HFFc6 (cell line): ENCODE results near the gene PDPK1. TPM values are rescaled to one million over a fixed set of nuclear protein-coding genes. Genes with fewer than 3 reads are reported as not detected.
A peak's percentile ranks its signal among the peaks of the same experiment; 100 is the strongest.

Experiments
- DNase-seq: peaks from one replicate; pipeline ENCODE4 v3.0.0-alpha.2; 2018
- H3K27ac Mint-ChIP-seq: 2 replicates; pipeline ENCODE4 v1.8.0; 2020; ENCODE audit warnings: mild to moderate bottlenecking, mixed read lengths
- H3K27me3 Mint-ChIP-seq: 2 replicates; pipeline ENCODE4 v1.8.0; 2021; ENCODE audit warnings: mild to moderate bottlenecking, moderate library complexity, mixed read lengths; ENCODE audit not compliant: insufficient read depth
- H3K36me3 Mint-ChIP-seq: 2 replicates; pipeline ENCODE4 v1.8.0; 2021; ENCODE audit warnings: low read depth, mixed read lengths
- H3K4me1 Mint-ChIP-seq: 2 replicates; pipeline ENCODE4 v1.8.0; 2020; ENCODE audit warnings: low read depth, mixed read lengths
- H3K4me3 Mint-ChIP-seq: 2 replicates; pipeline ENCODE4 v1.8.0; 2020; ENCODE audit warnings: mild to moderate bottlenecking, moderate library complexity, mixed read lengths
- H3K9me3 Mint-ChIP-seq: 2 replicates; pipeline ENCODE4 v1.8.0; 2020; ENCODE audit warnings: mild to moderate bottlenecking, mixed read lengths
- CTCF ChIP-seq: fragments of 200-600 bp; sonication (generic); IDR thresholded peaks from 2 replicates; pipeline ENCODE4 v1.5.0; 2021; ENCODE audit warnings: antibody characterized with exemption, mild to moderate bottlenecking
- total RNA-seq, 6 experiments: library from RNA; stranded (reverse); fragmentation: NEBNext Ultra II Directional; extraction: Animal tissue kit (Norgen Biotek cat#: 25700); gene quantifications; 2 replicates in 1 of 6; 3 replicates in 5 of 6; pipeline ENCODE4 v1.2.3, GENCODE V29; 2021

Gene PDPK1
- total RNA-seq, 6 experiments from 2014 or later = 34.2 to 43.8 (median 37.0) TPM

DNA sequence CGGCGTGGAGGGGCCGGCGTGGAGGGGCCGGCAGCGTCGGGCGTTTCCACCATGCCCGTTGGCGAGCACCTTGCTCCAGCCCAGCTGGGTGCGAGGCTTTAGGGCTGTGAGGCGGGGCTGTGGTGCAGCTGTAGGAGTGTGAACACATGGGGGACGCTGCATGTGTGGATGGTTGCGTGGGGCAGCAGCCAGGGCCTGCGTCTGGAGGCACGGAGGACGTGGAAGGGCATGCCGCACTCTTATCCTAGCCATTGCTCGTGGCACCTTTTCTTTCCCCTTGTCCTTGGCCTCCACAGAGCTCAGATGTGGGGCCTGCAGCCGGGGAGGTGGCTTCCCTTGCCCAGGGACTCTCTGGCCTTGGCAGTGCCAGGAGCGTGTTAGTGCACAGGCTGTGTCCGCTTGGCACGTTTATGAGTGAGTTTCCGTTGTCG, 47.8 kb downstream of the PDPK1 start:
- no peaks in the 10 kb centered on the region for H3K4me1 Mint-ChIP-seq
- no peaks in the 10 kb centered on the region for H3K9me3 Mint-ChIP-seq
- no peak overlapping the region for H3K4me3 Mint-ChIP-seq
- H3K27ac Mint-ChIP-seq = no peak overlapping the region
- TF ChIP-seq CTCF = no peak
- H3K36me3 Mint-ChIP-seq = peaks cover 11% of the 10 kb centered on the region
- no peak for DNase-seq
- no peaks in the 10 kb centered on the region; the same call in none of the 2 replicates for H3K27me3 Mint-ChIP-seq

- H3K27me3 Mint-ChIP-seq = no peaks in the 10 kb centered on the region; the same call in none of the 2 replicates
- no peaks in the 10 kb centered on the region for H3K4me1 Mint-ChIP-seq
- H3K4me3 Mint-ChIP-seq = no peak overlapping the region
- no peak for DNase-seq
- H3K27ac Mint-ChIP-seq = no peak overlapping the region
- peak; percentile 54; the same call in 1 of the 2 replicates for TF ChIP-seq CTCF
- no peaks in the 10 kb centered on the region for H3K9me3 Mint-ChIP-seq
- peaks cover 11% of the 10 kb centered on the region for H3K36me3 Mint-ChIP-seq
Measured at GRCh38 chr16:2586241-2586640, 48.4 kb downstream of the PDPK1 start.

- DNase-seq = no peak
- Mint-ChIP-seq H3K27ac (no peak overlapping the region), H3K4me3 (no peak overlapping the region), H3K4me1 (no peaks in the 10 kb centered on the region), H3K9me3 (no peaks in the 10 kb centered on the region), H3K27me3 (no peaks in the 10 kb centered on the region; the same call in none of the 2 replicates), H3K36me3 (peaks cover 11% of the 10 kb centered on the region)
- no peak for TF ChIP-seq CTCF
Measured at GRCh38 chr16:2586901-2587480, 49.2 kb downstream of the PDPK1 start.

- no peaks in the 10 kb centered on the region; the same call in none of the 2 replicates for H3K27me3 Mint-ChIP-seq
- H3K36me3 Mint-ChIP-seq = peaks cover 11% of the 10 kb centered on the region
- no peaks in the 10 kb centered on the region for H3K9me3 Mint-ChIP-seq
- H3K4me1 Mint-ChIP-seq = no peaks in the 10 kb centered on the region
- no peak overlapping the region for H3K27ac Mint-ChIP-seq
- no peak overlapping the region for H3K4me3 Mint-ChIP-seq
- no peak for TF ChIP-seq CTCF
- DNase-seq = no peak
Measured at GRCh38 chr16:2587891-2588565, 50.2 kb downstream of the PDPK1 start.

- no peaks in the 10 kb centered on the region for H3K4me1 Mint-ChIP-seq
- DNase-seq = no peak
- TF ChIP-seq CTCF = no peak
- H3K36me3 Mint-ChIP-seq = peaks cover 9% of the 10 kb centered on the region
- no peak overlapping the region for H3K4me3 Mint-ChIP-seq
- H3K9me3 Mint-ChIP-seq = no peaks in the 10 kb centered on the region
- no peaks in the 10 kb centered on the region; the same call in none of the 2 replicates for H3K27me3 Mint-ChIP-seq
- H3K27ac Mint-ChIP-seq = no peak overlapping the region
Measured at GRCh38 chr16:2591476-2592240, 53.8 kb downstream of the PDPK1 start.
